ENCODE results near the gene CYBC1.

DNA sequence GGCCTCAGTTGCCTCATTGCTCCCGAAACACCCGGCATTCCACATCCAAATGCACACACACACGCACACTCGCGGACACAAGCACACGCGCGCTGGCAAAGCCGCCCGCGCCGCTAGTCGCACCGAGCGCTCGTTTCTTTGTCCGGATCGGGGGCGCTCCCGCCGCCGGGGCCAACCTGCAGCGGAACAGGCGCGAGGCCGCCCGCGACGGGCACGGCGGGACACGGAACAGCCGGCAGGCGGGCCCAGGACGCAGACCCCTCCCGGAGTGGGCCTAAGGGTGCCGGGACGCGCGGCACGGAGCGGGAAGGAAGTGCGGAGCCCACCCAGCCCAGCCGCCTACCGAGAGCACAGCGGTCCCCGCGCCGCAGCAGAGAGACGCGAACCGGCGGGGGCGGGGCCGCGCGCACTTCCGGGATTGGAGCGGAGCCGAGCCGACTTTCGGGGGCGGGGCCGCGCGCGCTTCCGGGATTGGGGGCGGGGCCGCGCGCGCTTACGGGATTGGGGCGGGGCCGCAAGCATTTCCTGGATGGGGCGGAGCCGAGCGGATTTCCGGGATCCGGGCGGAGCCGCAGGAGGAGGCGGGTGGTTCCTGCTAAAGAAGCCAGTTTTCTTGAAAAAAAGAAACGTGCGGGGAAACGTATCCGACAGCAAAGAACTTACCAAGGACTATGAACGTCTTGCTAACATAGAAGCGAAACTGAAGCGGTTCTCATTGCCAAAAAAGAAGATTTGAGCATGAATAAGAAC, at the start of gene CYBC1:
- TF ChIP-seq, protein P1, sequence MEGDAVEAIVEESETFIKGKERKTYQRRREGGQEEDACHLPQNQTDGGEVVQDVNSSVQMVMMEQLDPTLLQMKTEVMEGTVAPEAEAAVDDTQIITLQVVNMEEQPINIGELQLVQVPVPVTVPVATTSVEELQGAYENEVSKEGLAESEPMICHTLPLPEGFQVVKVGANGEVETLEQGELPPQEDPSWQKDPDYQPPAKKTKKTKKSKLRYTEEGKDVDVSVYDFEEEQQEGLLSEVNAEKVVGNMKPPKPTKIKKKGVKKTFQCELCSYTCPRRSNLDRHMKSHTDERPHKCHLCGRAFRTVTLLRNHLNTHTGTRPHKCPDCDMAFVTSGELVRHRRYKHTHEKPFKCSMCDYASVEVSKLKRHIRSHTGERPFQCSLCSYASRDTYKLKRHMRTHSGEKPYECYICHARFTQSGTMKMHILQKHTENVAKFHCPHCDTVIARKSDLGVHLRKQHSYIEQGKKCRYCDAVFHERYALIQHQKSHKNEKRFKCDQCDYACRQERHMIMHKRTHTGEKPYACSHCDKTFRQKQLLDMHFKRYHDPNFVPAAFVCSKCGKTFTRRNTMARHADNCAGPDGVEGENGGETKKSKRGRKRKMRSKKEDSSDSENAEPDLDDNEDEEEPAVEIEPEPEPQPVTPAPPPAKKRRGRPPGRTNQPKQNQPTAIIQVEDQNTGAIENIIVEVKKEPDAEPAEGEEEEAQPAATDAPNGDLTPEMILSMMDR (conservative IDR thresholded peaks at IDR 0.05 in 1 of 2, IDR thresholded peaks at IDR 0.05 in 1 of 2; ENCODE audit: low read depth in 1 of 2, low read length in 2 of 2), result no peak
- no peak for TF ChIP-seq EZH2 (IDR thresholded peaks at IDR 0.05; ENCODE audit: low read length, missing control alignments)

All from fibroblast of lung (primary cell).